HG03175 (cell line): ENCODE data around the gene TSPOAP1.

ENCODE experiments used
- ATAC-seq: cut with Tn5 transposase; IDR thresholded peaks from one replicate; pipeline ENCODE4 v1.9.1; 2021; ENCODE audit warnings: mild to moderate bottlenecking, moderate library complexity; ENCODE audit not compliant: unreplicated experiment

TSPOAP1 gene

GRCh38 chr17:58340405-58340876 lies 11.8 kb upstream of the TSPOAP1 start:
- ATAC-seq: no peak

GRCh38 chr17:58339755-58340404 lies 11.3 kb upstream of the TSPOAP1 start:
- ATAC-seq: no peak

- peak; percentile 33 for ATAC-seq
Observed at GRCh38 chr17:58338841-58339754, 10.5 kb upstream of the TSPOAP1 start.

- no peak for ATAC-seq
Observed at GRCh38 chr17:58338454-58338840, 9.9 kb upstream of the TSPOAP1 start.

DNA sequence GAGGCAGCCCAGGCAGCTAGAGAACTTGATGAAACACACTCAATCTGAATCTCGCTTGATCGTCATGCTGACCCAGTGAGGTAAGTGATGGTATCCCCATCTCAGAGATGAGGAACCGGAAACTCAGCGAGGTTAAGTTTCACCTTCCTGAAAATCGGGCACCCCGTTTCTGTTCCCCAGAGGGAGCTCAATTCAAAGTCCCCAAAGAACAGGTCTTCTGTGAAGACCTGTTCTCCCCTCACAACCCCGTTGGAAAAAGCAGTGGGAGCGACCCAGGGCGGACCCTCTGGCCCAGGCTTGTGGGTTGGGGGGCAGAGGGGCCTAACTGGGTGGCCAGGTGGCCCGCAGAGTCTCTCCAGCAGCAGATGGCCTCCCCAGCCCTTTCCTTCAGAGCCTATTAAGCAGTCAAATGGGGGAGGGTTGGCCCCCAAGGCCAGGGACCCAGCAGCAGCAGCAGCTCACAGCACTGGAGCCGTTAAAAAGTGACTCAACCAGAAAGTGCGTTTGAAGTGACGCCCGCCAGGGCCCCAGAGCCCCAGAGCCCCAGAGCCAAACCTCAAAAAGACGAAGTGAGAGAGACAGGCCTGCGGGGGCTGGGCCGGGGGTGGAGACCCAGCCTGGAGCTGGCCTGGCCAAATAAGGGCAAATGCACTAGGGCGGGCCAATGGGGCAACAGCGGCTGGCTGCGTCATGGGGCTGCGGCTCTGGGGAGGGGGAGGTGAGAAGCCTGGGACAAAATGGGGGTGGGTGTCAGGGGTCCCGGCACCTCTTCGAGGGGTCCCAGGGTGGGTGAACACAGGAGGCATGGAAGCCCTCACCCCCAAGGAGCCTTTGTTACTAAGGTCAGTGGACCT lies 9.2 kb upstream of the TSPOAP1 start:
- ATAC-seq: peak; percentile 70

- ATAC-seq: no peak
Observed at GRCh38 chr17:58337210-58337599, 8.6 kb upstream of the TSPOAP1 start.

GRCh38 chr17:58336456-58337209 lies 8.0 kb upstream of the TSPOAP1 start:
- ATAC-seq: no peak

- ATAC-seq: no peak
Observed at GRCh38 chr17:58335779-58336455, 7.3 kb upstream of the TSPOAP1 start.

DNA sequence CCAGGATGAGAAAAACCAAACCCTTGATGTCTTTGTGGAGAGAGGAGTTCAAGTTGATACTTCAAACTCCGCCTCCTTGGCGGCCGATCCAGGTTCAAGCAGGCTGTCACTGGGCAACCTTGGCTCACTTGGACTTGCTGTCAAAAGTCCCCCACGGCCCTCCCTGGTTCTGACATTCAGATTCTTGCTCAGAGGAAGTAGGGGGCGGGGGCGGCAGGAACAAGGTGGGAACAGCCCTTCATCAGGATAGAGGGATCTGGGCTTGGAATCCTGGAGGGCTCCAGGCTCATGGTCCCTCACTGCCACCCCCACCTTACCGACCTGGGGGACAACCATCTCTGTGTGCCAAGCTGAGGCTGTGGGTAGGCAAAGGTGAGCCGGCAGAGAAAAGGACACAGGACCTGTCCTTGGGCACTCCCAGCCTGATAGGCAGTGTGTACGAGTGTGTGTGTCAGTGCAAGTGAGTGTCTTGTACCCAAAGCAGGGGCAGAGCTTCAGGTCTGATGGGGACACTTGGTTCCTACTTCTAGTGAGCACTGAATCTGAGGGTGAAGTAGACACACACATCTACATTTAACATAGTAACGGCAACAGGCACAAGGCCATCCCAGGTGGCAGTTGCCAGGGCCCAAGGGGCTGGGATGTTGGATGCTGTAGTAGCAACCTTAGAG lies 6.6 kb upstream of the TSPOAP1 start:
- no peak for ATAC-seq

- ATAC-seq: no peak
Observed at GRCh38 chr17:58334661-58335060, 6.1 kb upstream of the TSPOAP1 start.

DNA sequence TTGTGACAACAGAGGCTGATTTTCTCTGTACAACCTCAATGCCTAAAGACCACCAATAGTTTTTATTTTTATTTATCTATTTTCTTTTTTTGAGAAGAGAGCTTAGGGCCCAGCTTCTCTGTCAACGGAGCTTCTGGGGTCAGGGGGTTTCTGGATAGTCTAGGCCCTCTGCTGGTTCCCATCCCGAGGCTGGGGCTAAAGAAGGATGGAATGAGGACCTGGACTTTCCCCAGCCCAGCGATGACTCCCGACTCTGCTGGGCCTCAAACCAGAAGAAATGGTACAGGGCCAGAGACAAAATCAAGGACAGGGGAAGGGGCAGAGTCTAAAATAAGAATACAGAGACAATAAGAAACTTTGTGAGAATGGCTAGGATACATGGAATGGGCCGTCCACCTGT lies 5.7 kb upstream of the TSPOAP1 start:
- no peak for ATAC-seq

DNA sequence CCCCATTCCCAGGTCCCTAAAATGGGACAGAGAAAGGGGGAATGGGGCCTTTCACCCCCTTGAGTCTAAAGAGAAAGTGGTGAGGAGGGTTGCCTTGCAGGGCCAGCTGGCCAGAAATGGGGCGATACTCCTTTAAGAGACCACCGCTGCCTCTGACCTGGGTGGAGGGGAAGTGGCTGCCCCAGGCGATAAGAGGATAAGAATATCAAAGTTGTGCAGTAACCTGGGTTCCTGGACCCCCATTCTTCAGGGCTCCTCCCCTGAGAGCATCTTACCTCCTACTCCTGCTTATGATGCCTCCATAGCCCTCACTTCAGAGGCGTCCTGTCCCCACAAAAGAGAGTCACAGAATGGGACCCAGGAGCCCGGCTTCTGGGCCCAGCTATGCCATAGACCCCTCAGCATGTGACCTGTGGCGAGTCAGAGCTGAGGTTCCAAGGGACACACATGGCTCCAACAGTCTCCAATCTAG lies 5.2 kb upstream of the TSPOAP1 start:
- no peak for ATAC-seq

DNA sequence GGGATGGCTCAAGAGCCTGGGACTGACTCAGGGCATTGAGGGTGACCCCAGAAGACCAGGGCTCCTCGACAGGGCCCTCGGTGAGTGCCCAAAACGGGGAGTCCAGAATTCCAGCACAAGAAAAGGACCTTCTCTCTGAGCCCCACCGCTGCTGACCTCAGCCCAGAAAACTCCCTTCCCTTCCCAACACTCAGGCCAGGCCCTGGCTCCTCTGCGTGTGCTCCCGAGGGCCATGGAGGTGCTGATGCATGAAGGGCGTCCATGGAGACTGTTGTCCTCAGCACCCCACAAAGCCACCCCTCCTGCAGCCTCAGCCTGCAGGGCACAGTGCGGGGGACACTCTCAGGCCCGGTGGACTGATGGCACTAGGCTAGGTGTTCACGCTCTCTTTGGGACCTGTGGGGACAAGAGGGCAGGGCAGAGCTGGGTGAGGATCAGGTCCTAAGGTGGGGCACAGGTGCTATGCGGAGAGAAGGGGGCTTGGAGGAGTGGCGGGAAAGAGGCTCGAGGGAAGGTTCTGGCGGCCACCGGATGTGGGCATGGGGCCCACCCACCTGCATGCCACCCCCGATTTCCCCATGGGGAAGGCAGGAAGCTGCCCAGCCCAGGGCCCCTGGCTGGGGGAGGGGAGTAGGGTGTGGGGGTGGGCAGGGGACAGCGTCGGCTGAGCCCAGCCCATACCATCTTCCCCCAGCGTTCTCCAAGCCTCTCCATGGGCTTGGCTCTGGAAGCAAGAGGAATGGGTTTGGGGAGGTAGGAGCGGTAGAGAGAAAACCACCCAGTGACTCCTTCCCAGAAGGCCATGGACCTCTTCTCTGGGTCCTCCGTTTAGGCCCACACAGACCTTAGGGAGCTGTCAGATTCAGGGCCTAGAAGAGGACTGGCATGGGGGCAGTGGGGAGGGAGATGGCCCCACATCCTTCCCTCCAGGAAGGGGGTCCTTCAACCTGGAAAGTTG lies 4.5 kb upstream of the TSPOAP1 start:
- no peak for ATAC-seq

DNA sequence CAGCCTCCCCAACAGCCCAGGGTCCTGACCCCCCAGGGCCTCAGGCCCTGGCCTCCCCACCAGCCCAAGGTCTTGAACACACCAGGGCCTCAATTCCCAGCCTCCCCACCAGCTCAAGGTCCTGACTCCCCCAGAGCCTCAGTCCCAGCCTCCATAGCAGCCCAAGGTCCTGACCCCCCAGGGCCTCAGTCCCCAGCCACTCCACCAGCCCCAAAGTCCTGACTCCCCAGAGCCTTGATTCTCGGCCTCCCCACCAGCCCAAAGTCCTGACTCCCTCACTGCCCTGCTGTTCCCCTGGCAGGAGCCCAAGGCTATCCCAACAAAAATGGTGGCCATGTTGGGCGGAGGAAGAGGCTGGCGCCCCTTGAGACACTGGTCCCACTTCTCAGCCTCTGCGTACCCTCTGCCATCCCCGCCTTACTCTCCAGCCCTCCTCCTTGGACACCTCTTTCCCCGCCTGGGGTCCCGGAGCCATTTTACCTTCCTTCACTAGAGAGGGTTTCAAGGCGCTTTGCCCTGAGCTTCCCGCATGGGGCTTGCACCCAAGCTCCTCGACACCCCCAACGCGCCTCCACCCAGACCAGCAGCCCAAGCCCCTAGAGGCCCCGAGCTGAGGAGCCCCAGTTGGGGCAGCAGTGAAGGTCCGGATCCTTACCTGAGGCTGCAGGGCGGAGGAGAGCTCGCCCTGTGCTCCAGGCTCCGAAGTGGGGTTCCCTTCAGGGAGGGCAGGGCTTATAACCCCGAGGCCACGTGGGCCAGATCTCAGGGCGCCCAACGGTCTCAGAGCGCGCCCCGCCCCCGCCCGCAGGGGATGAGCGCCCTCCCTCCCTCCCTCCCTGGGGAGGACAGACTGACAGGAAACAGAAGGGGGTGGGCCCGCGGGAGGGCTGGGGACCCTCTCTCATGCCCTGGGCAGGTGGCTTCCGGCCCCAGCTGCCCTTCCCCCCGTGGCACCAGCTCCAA lies 3.5 kb upstream of the TSPOAP1 start:
- ATAC-seq: peak; percentile 25

DNA sequence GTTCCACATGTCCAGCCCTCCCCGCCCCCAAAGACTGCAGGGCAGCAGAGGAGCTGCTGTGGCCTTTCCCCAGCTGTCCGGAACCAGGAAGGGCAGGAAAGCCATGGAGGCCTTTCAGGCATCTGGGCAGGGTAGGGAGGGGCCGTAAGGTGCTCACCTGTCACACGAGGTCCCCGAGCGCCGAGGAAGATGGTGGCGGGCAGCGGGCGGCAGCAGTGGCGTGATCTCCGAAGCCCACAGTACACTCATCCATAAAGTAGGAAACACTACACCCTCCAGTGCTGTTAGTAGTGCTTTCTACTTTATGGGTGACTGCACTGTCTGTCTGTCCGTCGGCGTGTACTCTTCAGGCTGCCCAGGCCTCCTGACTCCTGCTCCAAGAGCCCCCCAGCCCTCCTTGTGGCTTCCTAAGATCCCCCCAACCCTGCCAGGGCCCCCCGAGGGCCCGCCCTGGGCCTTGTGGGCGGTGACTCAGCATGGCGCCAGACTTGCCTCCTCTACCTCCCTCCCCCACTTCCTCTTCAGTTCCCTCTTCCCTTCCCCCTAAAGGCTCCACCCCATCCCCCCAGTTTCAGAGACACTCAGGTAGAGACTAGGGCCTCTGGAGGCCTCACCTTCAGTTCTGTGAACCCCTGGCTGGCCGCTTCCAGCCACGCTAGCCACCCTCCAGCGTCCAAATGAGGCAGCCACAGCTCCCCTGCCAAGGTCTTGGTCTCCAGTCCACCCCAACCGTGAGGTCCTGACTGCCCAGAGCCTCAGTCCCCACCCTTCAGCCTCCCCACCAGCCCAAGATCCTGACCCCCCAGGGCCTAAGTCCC lies 2.6 kb upstream of the TSPOAP1 start:
- ATAC-seq: no peak

GRCh38 chr17:58330538-58330996 lies 2.0 kb upstream of the TSPOAP1 start:
- no peak for ATAC-seq
